IPS-15b (cell line): ENCODE results near the gene COMMD1.
"Not testable (repeated sequence)": the region's sequence is repeated elsewhere in the genome, so short reads cannot be mapped to it uniquely, and the experiment has no call there.

Experiments used
- H3K27me3 ChIP-seq: one replicate; pipeline ENCODE4 v1.6.1; 2013; ENCODE audit warnings: low read length; ENCODE audit not compliant: control insufficient read depth, insufficient read depth
- H3K36me3 ChIP-seq: one replicate; pipeline ENCODE4 v1.6.1; 2013; ENCODE audit warnings: low read length; ENCODE audit not compliant: control insufficient read depth, insufficient read depth
- H3K4me1 ChIP-seq: one replicate; pipeline ENCODE4 v1.6.1; 2013; ENCODE audit warnings: mild to moderate bottlenecking, low read length; ENCODE audit not compliant: control insufficient read depth, insufficient read depth
- H3K4me3 ChIP-seq: one replicate; pipeline ENCODE4 v1.5.1; 2013; ENCODE audit warnings: low read depth, low read length
- H3K9ac ChIP-seq: one replicate; pipeline ENCODE4 v1.6.1; 2013; ENCODE audit warnings: low read depth, mild to moderate bottlenecking, low read length
- H3K9me3 ChIP-seq: one replicate; pipeline ENCODE4 v1.6.1; 2013; ENCODE audit warnings: mild to moderate bottlenecking, low read length; ENCODE audit not compliant: control insufficient read depth, insufficient read depth

The COMMD1 gene

GRCh38 chr2:61905372-61906185, at the start of gene COMMD1:
Gene COMMD1 (plus strand): TSS chr2:61905674. CDS start chr2:61905679, 5 bp downstream.
- Histone ChIP-seq H3K9me3 (no peaks in the 10 kb centered on the region), H3K9ac (peak within 1 kb of the TSS; percentile 89), H3K27me3 (no peaks in the 10 kb centered on the region), H3K36me3 (no peaks in the 10 kb centered on the region), H3K4me3 (peak within 1 kb of the TSS; percentile 97), H3K4me1 (no peaks in the 10 kb centered on the region)

- no peaks in the 10 kb centered on the region for H3K9me3 ChIP-seq
- H3K4me3 ChIP-seq = no peak overlapping the region
- H3K4me1 ChIP-seq = no peaks in the 10 kb centered on the region
- no peaks in the 10 kb centered on the region for H3K36me3 ChIP-seq
- H3K27me3 ChIP-seq = no peaks in the 10 kb centered on the region
- H3K9ac ChIP-seq = no peak overlapping the region
Measured at GRCh38 chr2:61857224-61857623, 48.2 kb upstream of the COMMD1 start.

GRCh38 chr2:61862085-61862484, 43.4 kb upstream of the COMMD1 start:
- Histone ChIP-seq H3K27me3 (no peaks in the 10 kb centered on the region), H3K9me3 (no peaks in the 10 kb centered on the region), H3K36me3 (peaks cover 6% of the 10 kb centered on the region), H3K4me1 (no peaks in the 10 kb centered on the region), H3K4me3 (no peak overlapping the region), H3K9ac (no peak overlapping the region)

DNA sequence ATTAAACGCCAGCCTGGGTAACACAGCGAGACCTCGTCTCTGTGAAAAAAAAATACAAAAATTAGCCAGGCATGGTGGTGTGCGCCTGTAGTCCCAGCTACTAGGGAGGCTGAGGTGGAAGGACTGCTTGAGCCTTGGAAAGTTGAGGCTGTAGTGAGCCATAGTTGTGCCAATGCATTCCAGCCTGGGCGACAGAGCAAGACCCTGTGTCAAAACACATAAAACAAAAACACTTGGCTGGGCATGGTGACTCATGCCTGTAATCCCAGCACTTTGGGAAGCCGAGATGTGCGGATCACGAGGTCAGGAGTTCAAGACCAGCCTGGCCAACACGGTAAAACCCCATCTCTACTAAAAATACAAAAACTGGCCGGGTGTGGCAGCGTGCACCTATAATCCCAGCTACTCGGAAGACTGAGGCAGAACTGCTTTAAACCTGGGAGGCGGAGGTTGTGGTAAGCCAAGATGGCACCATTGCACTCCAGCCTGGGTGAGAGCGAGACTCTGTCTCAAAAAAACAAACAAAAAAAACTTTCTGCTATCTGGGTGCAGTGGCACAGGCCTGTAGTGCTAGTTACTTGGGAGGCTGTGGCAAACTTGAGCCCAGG, 38.9 kb upstream of the COMMD1 start:
- H3K9ac ChIP-seq, H3K4me1 ChIP-seq, H3K27me3 ChIP-seq, H3K9me3 ChIP-seq, H3K4me3 ChIP-seq: not testable (repeated sequence)
- H3K36me3 ChIP-seq = peaks cover 32% of the 10 kb centered on the region

- peaks cover 67% of the 10 kb centered on the region for H3K36me3 ChIP-seq
- no peaks in the 10 kb centered on the region for H3K4me1 ChIP-seq
- H3K9ac ChIP-seq = no peak overlapping the region
- no peaks in the 10 kb centered on the region for H3K9me3 ChIP-seq
- H3K27me3 ChIP-seq = no peaks in the 10 kb centered on the region
- no peak overlapping the region for H3K4me3 ChIP-seq
Measured at GRCh38 chr2:61876400-61876799, 29.1 kb upstream of the COMMD1 start.

- Histone ChIP-seq H3K4me3 (no peak overlapping the region), H3K9ac (no peak overlapping the region), H3K4me1 (no peaks in the 10 kb centered on the region), H3K27me3 (no peaks in the 10 kb centered on the region), H3K36me3 (peaks cover 58% of the 10 kb centered on the region), H3K9me3 (no peaks in the 10 kb centered on the region)
Measured at GRCh38 chr2:61877571-61878245, 27.8 kb upstream of the COMMD1 start.

DNA sequence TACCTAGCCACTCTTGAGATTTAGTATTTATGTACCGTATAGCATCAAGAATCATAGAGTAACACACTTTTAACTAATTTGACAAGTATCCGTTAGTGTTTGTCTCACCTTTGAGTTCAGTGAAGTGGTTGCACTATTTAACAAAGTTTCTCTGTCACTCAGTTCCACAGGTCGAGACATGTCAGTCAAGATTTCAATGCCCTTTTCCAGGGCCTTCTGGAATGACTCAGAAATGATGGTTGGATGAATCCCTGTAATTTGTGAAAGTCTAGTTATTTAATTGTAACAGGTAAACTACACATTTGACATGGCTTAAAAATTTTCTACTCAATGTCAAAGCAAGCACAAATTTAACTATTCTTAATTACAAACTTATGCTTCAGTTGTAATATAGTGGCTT, 26.7 kb upstream of the COMMD1 start:
- peaks cover 60% of the 10 kb centered on the region for H3K36me3 ChIP-seq
- H3K27me3 ChIP-seq = no peaks in the 10 kb centered on the region

DNA sequence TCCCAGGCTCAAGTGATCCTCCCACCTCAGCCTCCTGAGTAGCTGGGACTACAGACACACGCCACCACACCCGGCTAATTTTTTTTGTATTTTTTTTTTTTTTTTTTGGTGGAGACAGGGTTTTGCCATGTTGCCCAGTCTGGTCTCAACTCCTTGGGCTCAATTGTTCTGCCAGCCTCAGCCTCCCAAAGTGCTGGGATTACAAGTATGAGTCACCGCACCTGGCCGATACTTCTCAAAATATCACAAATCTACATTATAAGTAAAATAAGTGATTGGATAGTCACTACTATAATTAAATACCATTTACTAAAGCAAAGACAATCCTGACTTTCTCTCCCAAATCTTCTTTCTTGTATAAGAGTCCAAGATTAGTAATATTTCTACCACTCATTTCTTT, 26.1 kb upstream of the COMMD1 start:
- H3K9me3 ChIP-seq, H3K4me3 ChIP-seq, H3K4me1 ChIP-seq, H3K27me3 ChIP-seq, H3K9ac ChIP-seq: not testable (repeated sequence)
- peaks cover 60% of the 10 kb centered on the region for H3K36me3 ChIP-seq

More for the DNA sequence above, 26.7 kb upstream of the COMMD1 start:
- no peaks in the 10 kb centered on the region for H3K4me1 ChIP-seq
- H3K4me3 ChIP-seq = no peak overlapping the region
- H3K9me3 ChIP-seq = no peaks in the 10 kb centered on the region
- no peak overlapping the region for H3K9ac ChIP-seq

DNA sequence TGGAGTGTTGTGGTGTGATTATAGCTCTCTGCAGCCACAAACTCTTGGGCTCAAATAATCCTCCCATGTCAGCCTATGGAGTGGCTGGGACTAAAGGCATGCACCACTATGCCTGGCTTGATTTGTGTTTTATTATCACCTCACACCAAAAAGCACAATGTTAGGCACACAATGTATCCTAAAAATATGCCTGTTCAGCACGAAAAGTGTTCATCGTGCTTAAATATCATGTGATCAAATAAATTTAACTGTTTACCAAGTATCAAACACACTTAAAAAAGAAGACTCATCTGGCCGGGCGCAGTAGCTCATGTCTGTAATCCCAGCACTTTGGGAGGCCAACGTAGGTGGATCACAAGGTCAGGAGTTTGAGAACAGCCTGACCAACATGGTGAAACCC, 22.6 kb upstream of the COMMD1 start:
- H3K9ac ChIP-seq = no peak overlapping the region
- no peak overlapping the region for H3K4me3 ChIP-seq
- H3K27me3 ChIP-seq = no peaks in the 10 kb centered on the region
- no peaks in the 10 kb centered on the region for H3K9me3 ChIP-seq
- H3K4me1 ChIP-seq = peaks cover 2% of the 10 kb centered on the region
- H3K36me3 ChIP-seq = peaks cover 48% of the 10 kb centered on the region

DNA sequence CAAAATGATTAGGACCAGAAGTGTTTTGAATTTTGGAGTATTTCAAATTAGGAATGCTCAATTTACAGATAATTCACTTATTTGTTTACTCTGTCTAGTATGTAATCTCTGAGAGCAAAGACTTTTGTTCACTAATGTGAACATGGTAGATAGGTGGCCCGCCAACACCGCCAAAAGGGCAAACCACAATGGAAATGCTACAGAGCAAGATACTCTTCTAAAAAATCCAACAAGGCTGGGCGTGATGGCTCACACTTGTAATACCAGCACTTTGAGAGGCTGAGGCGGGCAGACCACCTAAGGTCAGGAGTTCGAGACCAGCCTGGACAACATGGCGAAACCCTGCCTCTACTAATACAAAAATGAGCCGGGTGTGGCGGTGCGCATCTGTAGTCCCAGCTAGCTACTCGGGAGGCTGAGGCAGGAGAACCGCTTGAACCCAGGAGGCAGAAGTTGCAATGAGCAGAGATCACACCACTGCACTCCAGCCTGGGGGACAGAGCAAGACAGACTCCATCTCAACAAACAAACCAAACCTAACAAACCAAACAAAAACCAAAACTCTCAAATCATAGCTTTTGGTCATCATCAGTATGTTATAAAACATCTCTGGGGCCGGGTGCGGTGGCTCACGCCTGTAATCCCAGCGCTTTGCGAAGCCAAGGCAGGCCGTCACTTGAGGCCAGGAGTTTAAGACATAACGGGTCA, 19.4 kb upstream of the COMMD1 start:
- H3K9me3 ChIP-seq = no peaks in the 10 kb centered on the region
- H3K36me3 ChIP-seq = peaks cover 23% of the 10 kb centered on the region
- H3K27me3 ChIP-seq = no peaks in the 10 kb centered on the region
- H3K4me1 ChIP-seq = peaks cover 2% of the 10 kb centered on the region
- H3K4me3 ChIP-seq = peak overlapping the region; percentile 64
- H3K9ac ChIP-seq = no peak overlapping the region

- no peaks in the 10 kb centered on the region for H3K9me3 ChIP-seq
- no peaks in the 10 kb centered on the region for H3K27me3 ChIP-seq
- H3K4me3 ChIP-seq = peak overlapping the region; percentile 64
- H3K4me1 ChIP-seq = peaks cover 2% of the 10 kb centered on the region
- H3K9ac ChIP-seq = peak overlapping the region; percentile 98
- peaks cover 19% of the 10 kb centered on the region for H3K36me3 ChIP-seq
Measured at GRCh38 chr2:61887717-61888266, 17.7 kb upstream of the COMMD1 start.
